ENCODE measurements around the gene NTRK2.
A peak's percentile ranks its signal among the peaks of the same experiment; 100 is the strongest.

NTRK2 gene

GRCh38 chr9:84669288-84670137, at the start of gene NTRK2:
Gene NTRK2, plus strand, starts transcription at chr9:84669729. Its CDS starts 1,020 bp downstream, at chr9:84670749.
- DNase-seq (ENCODE audit: low spot score): peak; percentile 56

- DNase-seq (ENCODE audit: low spot score): no peak
Observed at GRCh38 chr9:84620338-84620737, 49.2 kb upstream of the NTRK2 start.

GRCh38 chr9:84621811-84622210, 47.7 kb upstream of the NTRK2 start:
- no peak for DNase-seq (ENCODE audit: low spot score)

GRCh38 chr9:84622981-84623380, 46.5 kb upstream of the NTRK2 start:
- no peak for DNase-seq (ENCODE audit: low spot score)

- DNase-seq (ENCODE audit: low spot score): no peak
Observed at GRCh38 chr9:84636436-84636835, 33.1 kb upstream of the NTRK2 start.

GRCh38 chr9:84642553-84643141, 26.9 kb upstream of the NTRK2 start:
- DNase-seq (ENCODE audit: low spot score): peak; percentile 81

- no peak for DNase-seq (ENCODE audit: low spot score)
Observed at GRCh38 chr9:84647699-84648098, 21.8 kb upstream of the NTRK2 start.

- DNase-seq (ENCODE audit: low spot score): no peak
Observed at GRCh38 chr9:84652496-84653120, 16.9 kb upstream of the NTRK2 start.

- DNase-seq (ENCODE audit: low spot score): no peak
Observed at GRCh38 chr9:84655447-84655846, 14.1 kb upstream of the NTRK2 start.

- DNase-seq (ENCODE audit: low spot score): no peak
Observed at GRCh38 chr9:84659313-84659712, 10.2 kb upstream of the NTRK2 start.

- DNase-seq (ENCODE audit: low spot score): no peak
Observed at GRCh38 chr9:84659773-84660172, 9.8 kb upstream of the NTRK2 start.

GRCh38 chr9:84667571-84668195, 1.8 kb upstream of the NTRK2 start:
- DNase-seq (ENCODE audit: low spot score): peak; percentile 62

GRCh38 chr9:84668196-84669012, 1.1 kb upstream of the NTRK2 start:
- DNase-seq (ENCODE audit: low spot score): peak; percentile 83

- no peak for DNase-seq (ENCODE audit: low spot score)
Observed at GRCh38 chr9:84669013-84669287, 579 bp upstream of the NTRK2 start.

GRCh38 chr9:84670138-84671041, 861 bp downstream of the NTRK2 start:
- no peak for DNase-seq (ENCODE audit: low spot score)

GRCh38 chr9:84671586-84672521, 2.3 kb downstream of the NTRK2 start:
- no peak for DNase-seq (ENCODE audit: low spot score)

- DNase-seq (ENCODE audit: low spot score): no peak
Observed at GRCh38 chr9:84673806-84674205, 4.3 kb downstream of the NTRK2 start.

GRCh38 chr9:84677080-84677479, 7.6 kb downstream of the NTRK2 start:
- DNase-seq (ENCODE audit: low spot score): no peak

- DNase-seq (ENCODE audit: low spot score): no peak
Observed at GRCh38 chr9:84679571-84679970, 10.0 kb downstream of the NTRK2 start.

All from SW480 (cell line).